CD4-positive, alpha-beta T cell treated with Interferon gamma for 1 hour (primary cell): ENCODE results near the gene GREB1.

Experiments
- DNase-seq: peaks from one replicate; pipeline ENCODE4 v3.0.0-alpha.2; 2020

The GREB1 gene

DNA sequence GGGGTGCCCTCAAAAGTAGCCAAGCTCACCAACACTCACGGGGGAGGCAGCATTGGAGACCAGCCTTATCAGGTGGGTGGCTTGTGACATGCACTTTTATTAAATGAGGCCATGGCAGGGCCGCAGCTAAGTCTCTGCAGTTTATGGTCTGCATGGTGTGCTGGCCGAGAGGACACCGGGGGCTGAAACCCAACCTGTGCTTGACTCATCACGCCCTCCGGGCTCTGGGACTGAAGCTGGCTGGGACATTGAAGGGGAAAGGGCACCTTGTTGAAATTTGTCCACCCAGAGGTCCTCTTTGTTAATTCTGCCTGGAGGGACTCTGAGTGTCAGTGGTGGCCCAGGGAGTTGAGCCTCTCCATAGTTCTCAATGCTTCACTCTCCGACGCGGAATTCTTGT is 153.9 kb downstream of the GREB1 start:
- DNase-seq: no peak

GRCh38 chr2:11688222-11689069 is 154.6 kb downstream of the GREB1 start:
- DNase-seq: peak; percentile 75

GRCh38 chr2:11691076-11691660 is 157.3 kb downstream of the GREB1 start:
- DNase-seq: no peak
